Type B pancreatic cell (in vitro differentiated cells): Measurements from ENCODE around the gene PARD3B. TPM values are rescaled to one million over a fixed set of nuclear protein-coding genes. Genes with fewer than 3 reads are reported as not detected.

Experiments used
- DNase-seq: peaks from one replicate; pipeline ENCODE4 v3.0.0; 2021; ENCODE audit warnings: mixed read lengths; ENCODE audit not compliant: unreplicated experiment; ENCODE audit errors: extremely low spot score
- H3K27ac Mint-ChIP-seq: 2 replicates; pipeline ENCODE4 v1.8.0; 2021; ENCODE audit warnings: mild to moderate bottlenecking, mixed read lengths
- H3K27me3 Mint-ChIP-seq: 2 replicates; pipeline ENCODE4 v1.8.0; 2021; ENCODE audit warnings: mixed read lengths
- H3K36me3 Mint-ChIP-seq: 2 replicates; pipeline ENCODE4 v1.8.0; 2021; ENCODE audit warnings: mixed read lengths
- H3K4me1 Mint-ChIP-seq: one replicate; pipeline ENCODE4 v1.8.0; 2021; ENCODE audit warnings: mixed read lengths; ENCODE audit not compliant: unreplicated experiment
- H3K4me3 Mint-ChIP-seq: 2 replicates; pipeline ENCODE4 v1.8.0; 2021; ENCODE audit warnings: mild to moderate bottlenecking, mixed read lengths
- H3K9me3 Mint-ChIP-seq: 2 replicates; pipeline ENCODE4 v1.8.0; 2021; ENCODE audit warnings: mixed read lengths
- CTCF ChIP-seq: fragments of 200-600 bp; sonication (generic); conservative IDR thresholded peaks from 2 replicates; pipeline ENCODE4 v1.5.0; 2021; ENCODE audit warnings: antibody characterized with exemption, mild to moderate bottlenecking
- total RNA-seq: library from RNA; stranded (reverse); gene quantifications from 2 replicates; pipeline ENCODE4 v1.2.1, GENCODE V29; 2021; ENCODE audit warnings: low replicate concordance

The PARD3B gene
- total RNA-seq, 1 donor from 2014 or later = 15.9 TPM

- Mint-ChIP-seq H3K27ac (no peak overlapping the region), H3K36me3 (no peaks in the 10 kb centered on the region), H3K27me3 (no peaks in the 10 kb centered on the region), H3K4me3 (no peak overlapping the region), H3K9me3 (no peaks in the 10 kb centered on the region), H3K4me1 (peaks cover 15% of the 10 kb centered on the region)
- TF ChIP-seq CTCF = no peak
- no peak for DNase-seq
These were observed 862.7 kb downstream of the PARD3B start for GRCh38 chr2:205407984-205408383.

GRCh38 chr2:205408696-205409095, 863.4 kb downstream of the PARD3B start:
- no peaks in the 10 kb centered on the region for H3K36me3 Mint-ChIP-seq
- no peaks in the 10 kb centered on the region for H3K27me3 Mint-ChIP-seq
- no peak for TF ChIP-seq CTCF
- H3K9me3 Mint-ChIP-seq = no peaks in the 10 kb centered on the region
- H3K4me3 Mint-ChIP-seq = no peak overlapping the region
- H3K27ac Mint-ChIP-seq = no peak overlapping the region
- DNase-seq = no peak
- peaks cover 15% of the 10 kb centered on the region for H3K4me1 Mint-ChIP-seq

- no peak for DNase-seq
- no peak overlapping the region for H3K27ac Mint-ChIP-seq
These were observed 864.1 kb downstream of the PARD3B start for GRCh38 chr2:205409411-205409810.

GRCh38 chr2:205411558-205411957, 866.3 kb downstream of the PARD3B start:
- H3K27me3 Mint-ChIP-seq = no peaks in the 10 kb centered on the region
- no peak for TF ChIP-seq CTCF
- H3K9me3 Mint-ChIP-seq = no peaks in the 10 kb centered on the region
- H3K27ac Mint-ChIP-seq = no peak overlapping the region
- no peak for DNase-seq
- no peak overlapping the region for H3K4me3 Mint-ChIP-seq
- no peaks in the 10 kb centered on the region for H3K36me3 Mint-ChIP-seq
- peaks cover 15% of the 10 kb centered on the region for H3K4me1 Mint-ChIP-seq

More at GRCh38 chr2:205409411-205409810, 864.1 kb downstream of the PARD3B start:
- TF ChIP-seq CTCF = no peak
- no peaks in the 10 kb centered on the region for H3K27me3 Mint-ChIP-seq
- no peak overlapping the region for H3K4me3 Mint-ChIP-seq
- peaks cover 15% of the 10 kb centered on the region for H3K4me1 Mint-ChIP-seq
- no peaks in the 10 kb centered on the region for H3K36me3 Mint-ChIP-seq
- H3K9me3 Mint-ChIP-seq = no peaks in the 10 kb centered on the region

- no peak overlapping the region for H3K27ac Mint-ChIP-seq
- no peaks in the 10 kb centered on the region for H3K27me3 Mint-ChIP-seq
- no peak for DNase-seq
- no peaks in the 10 kb centered on the region for H3K4me1 Mint-ChIP-seq
- H3K36me3 Mint-ChIP-seq = no peaks in the 10 kb centered on the region
- no peak for TF ChIP-seq CTCF
- no peak overlapping the region for H3K4me3 Mint-ChIP-seq
- H3K9me3 Mint-ChIP-seq = peaks cover 7% of the 10 kb centered on the region
These were observed 879.1 kb downstream of the PARD3B start for GRCh38 chr2:205424326-205424725.

- Mint-ChIP-seq H3K27me3 (no peaks in the 10 kb centered on the region), H3K4me3 (no peak overlapping the region), H3K9me3 (peaks cover 8% of the 10 kb centered on the region), H3K27ac (no peak overlapping the region), H3K36me3 (no peaks in the 10 kb centered on the region), H3K4me1 (no peaks in the 10 kb centered on the region)
- no peak for DNase-seq
- TF ChIP-seq CTCF = no peak
These were observed 879.8 kb downstream of the PARD3B start for GRCh38 chr2:205425102-205425501.
